SK-N-SH (cell line): ENCODE measurements around the gene DEPDC5.

Source experiments
- CHD2 ChIP-seq: fragments of 150-350 bp; IDR thresholded peaks from 2 replicates; pipeline ENCODE4 v1.6.1; 2018; ENCODE audit warnings: low read length; ENCODE audit not compliant: partially characterized antibody
- EZH2phosphoT487 ChIP-seq: fragments of 200-600 bp; sonication (generic); IDR thresholded peaks from 2 replicates; pipeline ENCODE4 v1.6.1; 2017; ENCODE audit warnings: low read depth, mixed run types, mild to moderate bottlenecking, antibody characterized with exemption, moderate library complexity, borderline replicate concordance
- GATA2 ChIP-seq: sonication (generic); formaldehyde crosslinking; IDR thresholded peaks from 2 replicates; pipeline ENCODE4 v1.5.0; 2020; ENCODE audit warnings: mild to moderate bottlenecking, missing genetic modification reagents
- NRF1 ChIP-seq: IDR thresholded peaks from 2 replicates; pipeline ENCODE4 v1.6.1; 2012; ENCODE audit warnings: low read depth, mild to moderate bottlenecking, low read length
- TF ChIP-seq, protein P1 (sequence below): fragments of 200-600 bp; sonication (generic); IDR thresholded peaks from 2 replicates; pipeline ENCODE4 v1.6.1; 2017; ENCODE audit warnings: antibody characterized with exemption, mild to moderate bottlenecking, moderate library complexity

- TF ChIP-seq, protein P1, sequence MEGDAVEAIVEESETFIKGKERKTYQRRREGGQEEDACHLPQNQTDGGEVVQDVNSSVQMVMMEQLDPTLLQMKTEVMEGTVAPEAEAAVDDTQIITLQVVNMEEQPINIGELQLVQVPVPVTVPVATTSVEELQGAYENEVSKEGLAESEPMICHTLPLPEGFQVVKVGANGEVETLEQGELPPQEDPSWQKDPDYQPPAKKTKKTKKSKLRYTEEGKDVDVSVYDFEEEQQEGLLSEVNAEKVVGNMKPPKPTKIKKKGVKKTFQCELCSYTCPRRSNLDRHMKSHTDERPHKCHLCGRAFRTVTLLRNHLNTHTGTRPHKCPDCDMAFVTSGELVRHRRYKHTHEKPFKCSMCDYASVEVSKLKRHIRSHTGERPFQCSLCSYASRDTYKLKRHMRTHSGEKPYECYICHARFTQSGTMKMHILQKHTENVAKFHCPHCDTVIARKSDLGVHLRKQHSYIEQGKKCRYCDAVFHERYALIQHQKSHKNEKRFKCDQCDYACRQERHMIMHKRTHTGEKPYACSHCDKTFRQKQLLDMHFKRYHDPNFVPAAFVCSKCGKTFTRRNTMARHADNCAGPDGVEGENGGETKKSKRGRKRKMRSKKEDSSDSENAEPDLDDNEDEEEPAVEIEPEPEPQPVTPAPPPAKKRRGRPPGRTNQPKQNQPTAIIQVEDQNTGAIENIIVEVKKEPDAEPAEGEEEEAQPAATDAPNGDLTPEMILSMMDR: no peak
- TF ChIP-seq GATA2: no peak
- no peak for TF ChIP-seq EZH2phosphoT487
- no peak for TF ChIP-seq CHD2
- no peak for TF ChIP-seq NRF1
These were observed 36.0 kb downstream of the DEPDC5 start for GRCh38 chr22:31789803-31790202.
